ENCODE results near the gene NOXO1.

GRCh38 chr16:1976216-1976520 lies 5.1 kb downstream of the NOXO1 start:
- TF ChIP-seq CTCF (IDR thresholded peaks at IDR 0.05) (no peak), POLR2A (IDR thresholded peaks at IDR 0.05) (no peak)

Measured in breast epithelium (tissue), 3 donors.